ENCODE measurements around the gene TRIM56.
"Not testable (repeated sequence)": the region's sequence is repeated elsewhere in the genome, so short reads cannot be mapped to it uniquely, and the experiment has no call there.

DNA sequence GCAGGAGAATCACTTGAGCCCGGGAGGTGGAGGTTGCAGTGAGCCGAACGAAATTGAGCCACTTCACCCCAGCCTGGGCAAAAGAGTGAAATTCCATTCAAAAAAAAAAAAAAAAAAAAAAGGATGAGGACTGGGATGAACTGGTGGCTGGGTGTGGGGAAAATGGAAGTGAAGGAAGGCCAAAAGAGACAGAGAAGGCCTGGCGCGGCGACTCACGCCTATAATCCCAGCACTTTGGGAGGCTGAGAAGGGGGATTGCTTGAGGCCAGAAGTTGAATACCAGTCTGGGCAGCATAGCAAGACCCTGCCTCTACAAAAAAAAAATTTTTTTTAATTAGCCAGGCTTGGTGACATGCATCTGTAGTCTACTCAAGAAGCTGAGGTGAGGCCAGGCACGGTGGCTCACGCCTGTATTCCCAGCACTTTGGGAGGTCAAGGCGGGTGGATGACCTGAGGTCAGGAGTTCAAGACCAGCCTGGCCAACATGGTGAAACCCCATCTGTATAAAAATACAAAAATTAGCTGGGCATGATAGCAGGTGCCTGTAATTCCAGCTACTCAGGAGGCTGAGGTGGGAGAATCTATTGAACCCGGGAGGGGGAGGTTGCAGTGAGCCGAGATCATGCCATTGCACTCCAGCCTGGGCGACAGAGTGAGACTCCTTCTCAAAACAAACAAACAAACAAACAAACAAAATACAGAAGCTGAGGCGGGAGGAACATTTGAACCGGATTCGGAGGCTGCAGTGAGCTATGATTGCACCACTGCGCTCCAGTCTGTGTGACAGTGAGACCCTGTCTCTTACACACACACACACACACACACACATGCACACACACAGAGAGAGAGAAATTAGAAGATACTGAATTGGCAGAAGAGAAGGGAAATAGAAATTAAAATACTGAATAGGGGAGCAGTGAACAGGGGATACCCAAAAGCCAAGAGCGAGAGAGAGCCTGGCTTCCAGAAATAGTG, 47.6 kb downstream of the TRIM56 start:
- TF ChIP-seq, protein P1, sequence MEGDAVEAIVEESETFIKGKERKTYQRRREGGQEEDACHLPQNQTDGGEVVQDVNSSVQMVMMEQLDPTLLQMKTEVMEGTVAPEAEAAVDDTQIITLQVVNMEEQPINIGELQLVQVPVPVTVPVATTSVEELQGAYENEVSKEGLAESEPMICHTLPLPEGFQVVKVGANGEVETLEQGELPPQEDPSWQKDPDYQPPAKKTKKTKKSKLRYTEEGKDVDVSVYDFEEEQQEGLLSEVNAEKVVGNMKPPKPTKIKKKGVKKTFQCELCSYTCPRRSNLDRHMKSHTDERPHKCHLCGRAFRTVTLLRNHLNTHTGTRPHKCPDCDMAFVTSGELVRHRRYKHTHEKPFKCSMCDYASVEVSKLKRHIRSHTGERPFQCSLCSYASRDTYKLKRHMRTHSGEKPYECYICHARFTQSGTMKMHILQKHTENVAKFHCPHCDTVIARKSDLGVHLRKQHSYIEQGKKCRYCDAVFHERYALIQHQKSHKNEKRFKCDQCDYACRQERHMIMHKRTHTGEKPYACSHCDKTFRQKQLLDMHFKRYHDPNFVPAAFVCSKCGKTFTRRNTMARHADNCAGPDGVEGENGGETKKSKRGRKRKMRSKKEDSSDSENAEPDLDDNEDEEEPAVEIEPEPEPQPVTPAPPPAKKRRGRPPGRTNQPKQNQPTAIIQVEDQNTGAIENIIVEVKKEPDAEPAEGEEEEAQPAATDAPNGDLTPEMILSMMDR (IDR thresholded peaks at IDR 0.05; ENCODE audit: insufficient read depth, low read length, poor library complexity, severe bottlenecking), result not testable (repeated sequence)
- TF ChIP-seq EZH2phosphoT487 (conservative IDR thresholded peaks at IDR 0.05; ENCODE audit: low read length), result not testable (repeated sequence)

Data from SU-DHL-6 (cell line).